Measurements from ENCODE around the gene PRDM15.

The PRDM15 gene

GRCh38 chr21:41913230-41913629 is 34.1 kb upstream of the PRDM15 start:
- H3K27ac ChIP-seq, result no peak overlapping the region
- ChIA-PET CTCF (no interaction called here), POLR2A (ENCODE audit: low non-redundant PET) (no interaction called here)
- no peak for TF ChIP-seq CTCF (conservative IDR thresholded peaks at IDR 0.05; ENCODE audit: low read depth)
- no peak for DNase-seq (ENCODE audit: low spot score)

- no peak overlapping the region for H3K27ac ChIP-seq
- POLR2A ChIA-PET (ENCODE audit: low non-redundant PET), result no interaction called here
- CTCF ChIA-PET, result no interaction called here
- no peak for DNase-seq (ENCODE audit: low spot score)
- TF ChIP-seq CTCF (conservative IDR thresholded peaks at IDR 0.05; ENCODE audit: low read depth), result no peak
These were observed 29.7 kb upstream of the PRDM15 start for GRCh38 chr21:41908829-41909228.

- ChIA-PET POLR2A (ENCODE audit: low non-redundant PET) (no interaction called here), CTCF (no interaction called here)
- no peak for DNase-seq (ENCODE audit: low spot score)
- no peak for TF ChIP-seq CTCF (conservative IDR thresholded peaks at IDR 0.05; ENCODE audit: low read depth)
- no peak overlapping the region for H3K27ac ChIP-seq
These were observed 28.5 kb upstream of the PRDM15 start for GRCh38 chr21:41907496-41908258.

GRCh38 chr21:41906770-41907169 is 27.6 kb upstream of the PRDM15 start:
- ChIA-PET POLR2A (ENCODE audit: low non-redundant PET) (no interaction called here), CTCF (no interaction called here)
- no peak overlapping the region for H3K27ac ChIP-seq
- TF ChIP-seq CTCF (conservative IDR thresholded peaks at IDR 0.05; ENCODE audit: low read depth), result no peak
- no peak for DNase-seq (ENCODE audit: low spot score)

GRCh38 chr21:41903559-41904351 is 24.6 kb upstream of the PRDM15 start:
- no peak for DNase-seq (ENCODE audit: low spot score)
- TF ChIP-seq CTCF (conservative IDR thresholded peaks at IDR 0.05; ENCODE audit: low read depth), result no peak
- H3K27ac ChIP-seq, result no peak overlapping the region
- ChIA-PET POLR2A (ENCODE audit: low non-redundant PET) (no interaction called here), CTCF (no interaction called here)

- ChIA-PET POLR2A (ENCODE audit: low non-redundant PET) (no interaction called here), CTCF (no interaction called here)
- no peak for DNase-seq (ENCODE audit: low spot score)
- no peak overlapping the region for H3K27ac ChIP-seq
- TF ChIP-seq CTCF (conservative IDR thresholded peaks at IDR 0.05; ENCODE audit: low read depth), result no peak
These were observed 23.8 kb upstream of the PRDM15 start for GRCh38 chr21:41902946-41903345.

All from RWPE1 (cell line).